Activated CD8-positive, alpha-beta memory T cell treated with anti-CD3 and anti-CD28 coated beads, Interleukin-2, amount 50 U/mL, for 48 hours (primary cell): ENCODE results near the gene UBN1.

Experiments
- DNase-seq: peaks from one replicate; pipeline ENCODE4 v3.0.0-alpha.2; 2020

UBN1 gene

DNA sequence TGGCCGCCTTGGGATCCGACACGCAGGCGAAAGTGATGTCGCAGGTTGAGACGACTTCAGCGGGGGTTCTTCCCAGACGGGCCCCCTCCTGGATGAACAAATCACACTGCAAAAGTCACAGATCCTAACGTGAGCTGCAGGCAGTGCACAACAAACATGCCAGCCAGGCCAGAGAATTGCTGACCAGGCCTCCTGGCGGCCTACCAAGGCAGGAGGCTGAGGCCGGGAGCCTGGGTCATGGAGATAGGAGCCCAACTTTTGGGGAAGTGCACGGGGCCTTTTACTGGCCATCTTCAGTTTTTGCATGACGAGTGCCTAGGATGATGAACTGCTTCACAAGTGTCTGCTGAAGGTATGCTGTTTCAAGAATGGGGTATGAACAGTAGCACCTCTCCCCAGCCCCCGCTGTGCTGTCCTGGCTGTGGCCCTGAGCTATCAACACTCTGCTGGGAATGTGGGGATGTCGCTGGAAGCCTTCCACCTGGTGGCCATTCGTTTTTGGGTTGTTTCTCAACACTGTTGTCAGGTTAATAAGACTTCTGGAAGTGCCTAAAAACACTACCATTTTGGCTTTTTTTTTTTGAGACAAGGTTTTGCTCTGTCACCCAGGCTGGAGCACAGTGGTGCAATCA is 32.6 kb upstream of the UBN1 start:
- DNase-seq = no peak

DNA sequence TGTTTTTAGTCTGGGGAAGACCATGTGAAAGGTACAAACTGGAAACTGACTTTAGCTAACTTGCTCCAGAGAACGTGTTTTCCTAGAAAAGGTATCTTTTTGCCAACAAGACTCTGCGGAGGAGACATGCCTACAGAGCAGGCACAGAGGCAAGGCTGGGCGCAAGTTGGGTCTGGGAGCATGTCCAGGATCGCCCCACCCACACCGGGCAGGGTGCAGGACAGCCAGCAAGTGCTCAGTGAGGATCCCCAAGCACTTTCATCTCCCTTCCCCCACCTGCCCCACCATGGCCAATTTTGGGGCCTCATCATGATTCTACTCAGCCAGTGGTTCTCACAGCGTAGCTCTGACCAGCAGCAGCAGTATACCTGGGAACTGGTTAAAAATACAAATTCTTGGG is 26.6 kb upstream of the UBN1 start:
- DNase-seq = no peak

DNA sequence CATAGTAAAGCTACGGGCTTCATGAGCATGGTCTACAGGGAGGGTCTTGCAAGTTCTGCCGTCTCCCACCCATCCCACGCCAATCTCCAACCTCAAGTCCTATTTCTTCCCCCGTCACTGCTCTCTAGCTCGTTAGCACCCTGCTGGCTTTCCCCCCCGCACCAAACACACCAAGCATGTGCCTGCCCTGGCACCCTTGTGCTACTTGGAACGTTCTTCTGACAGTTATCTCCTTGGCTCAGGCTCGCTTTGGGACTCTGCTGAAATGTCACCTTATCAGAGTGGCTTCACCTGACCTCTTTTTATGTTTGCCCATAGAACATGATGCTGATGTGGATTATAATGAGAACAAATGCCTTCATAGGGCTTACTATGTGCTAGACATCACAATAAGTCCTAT is 22.1 kb upstream of the UBN1 start:
- no peak for DNase-seq

GRCh38 chr16:4826526-4826925 is 20.8 kb upstream of the UBN1 start:
- DNase-seq = no peak

GRCh38 chr16:4826980-4827379 is 20.3 kb upstream of the UBN1 start:
- DNase-seq = no peak

DNA sequence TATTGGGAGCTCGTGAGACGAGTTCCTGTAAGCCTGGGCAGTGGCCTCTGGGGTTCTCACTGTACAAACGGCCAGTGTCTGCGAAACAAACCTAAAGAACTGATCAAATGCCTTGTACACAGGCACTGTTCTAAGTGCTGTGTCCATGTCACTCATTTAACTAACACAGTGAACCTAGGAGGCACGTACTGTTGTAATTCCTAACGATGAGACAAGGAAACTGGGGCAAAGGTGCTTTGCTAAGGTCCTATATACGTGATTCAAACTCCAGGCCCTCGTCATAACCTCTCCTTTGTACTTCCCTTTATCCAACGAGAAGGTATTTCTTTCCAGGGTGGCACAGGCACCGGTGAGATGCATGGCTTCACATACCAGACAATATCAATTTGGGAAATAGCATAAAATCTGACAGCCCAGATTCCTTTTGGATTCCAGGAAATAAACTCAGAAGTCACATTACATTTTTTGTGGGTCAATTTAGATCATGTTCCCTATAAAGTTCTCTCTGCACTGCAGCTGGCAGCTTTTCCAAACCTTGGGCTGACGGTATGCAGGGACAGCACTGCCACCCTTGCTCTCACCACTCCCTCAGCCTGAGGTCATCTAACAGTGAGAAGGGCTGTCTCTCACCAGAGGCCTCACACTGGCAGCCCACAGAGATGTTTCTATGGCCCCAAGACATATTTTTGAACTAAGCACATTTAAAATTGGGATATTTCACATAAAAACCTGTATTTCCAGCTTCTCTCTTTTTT is 18.5 kb upstream of the UBN1 start:
- DNase-seq = no peak

GRCh38 chr16:4830408-4830807 is 16.9 kb upstream of the UBN1 start:
- DNase-seq = no peak

- no peak for DNase-seq
Measured at GRCh38 chr16:4831616-4832015, 15.7 kb upstream of the UBN1 start.

DNA sequence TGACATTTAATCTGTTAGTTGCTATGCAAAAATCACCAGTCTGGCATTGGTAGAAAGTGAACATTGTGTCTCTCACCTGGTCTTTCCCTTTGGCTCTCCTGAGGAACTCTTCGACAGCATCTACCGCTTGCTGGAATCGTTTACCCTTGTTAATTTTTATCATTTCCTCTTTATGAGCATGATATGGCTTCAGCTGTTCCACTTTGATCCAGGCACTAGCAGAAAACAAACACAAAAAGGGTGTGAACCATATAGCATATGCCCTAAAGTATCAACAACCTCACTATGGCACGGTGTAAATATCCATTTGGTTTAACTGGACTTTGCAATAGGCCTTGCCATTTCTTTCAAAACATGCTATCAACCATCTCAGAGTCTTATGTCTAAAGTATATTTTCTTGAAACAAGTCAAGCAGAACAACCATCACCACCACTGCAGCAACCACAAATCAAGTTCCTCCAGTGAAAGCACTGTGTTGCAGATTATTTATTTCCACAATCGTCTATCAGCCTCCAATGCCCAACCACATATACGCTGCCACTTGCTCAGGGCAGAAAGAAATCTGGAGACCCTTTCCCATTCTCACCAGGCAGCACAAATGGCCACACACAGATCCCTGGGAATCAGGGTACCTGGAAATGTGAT is 14.5 kb upstream of the UBN1 start:
- DNase-seq = no peak

GRCh38 chr16:4833584-4833983 is 13.7 kb upstream of the UBN1 start:
- DNase-seq = no peak

- no peak for DNase-seq
Measured at GRCh38 chr16:4836727-4837126, 10.6 kb upstream of the UBN1 start.

DNA sequence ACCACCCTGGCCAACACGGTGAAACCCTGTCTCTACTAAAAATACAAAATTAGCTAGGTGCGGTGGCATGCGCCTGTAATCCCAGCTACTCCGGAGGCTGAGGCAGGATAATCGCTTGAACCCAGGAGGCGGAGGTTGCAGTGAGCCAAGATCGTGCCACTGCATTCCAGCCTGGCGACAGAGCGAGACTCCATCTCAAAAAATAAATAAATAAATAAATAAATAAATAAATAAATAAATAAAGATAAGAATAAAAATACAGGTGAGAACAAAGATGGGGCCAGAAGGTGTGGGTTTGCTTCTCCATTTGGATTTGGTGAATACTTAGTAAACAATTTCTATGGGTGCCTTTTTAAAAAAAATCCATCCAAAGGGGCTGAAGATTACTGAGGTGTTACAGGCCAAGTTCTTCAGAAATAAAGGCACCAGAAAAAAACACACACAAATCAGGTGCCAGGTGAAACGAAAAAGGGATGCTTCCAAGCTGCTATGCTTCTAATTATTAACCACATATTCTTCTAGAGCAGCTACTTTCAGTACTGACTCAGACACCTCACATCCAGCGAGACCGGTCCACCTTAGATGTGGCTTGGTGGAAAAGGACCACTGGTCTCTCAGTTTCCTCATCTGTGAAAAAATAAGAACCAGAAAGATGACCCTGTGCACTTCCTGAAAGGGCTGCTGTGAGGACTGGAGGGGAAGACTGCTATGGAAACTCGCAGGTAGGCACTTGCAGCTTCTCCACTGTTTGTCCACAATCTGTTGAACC is 9.4 kb upstream of the UBN1 start:
- no peak for DNase-seq

- DNase-seq = no peak
Measured at GRCh38 chr16:4839942-4840341, 7.3 kb upstream of the UBN1 start.

- DNase-seq = no peak
Measured at GRCh38 chr16:4840984-4841383, 6.3 kb upstream of the UBN1 start.

DNA sequence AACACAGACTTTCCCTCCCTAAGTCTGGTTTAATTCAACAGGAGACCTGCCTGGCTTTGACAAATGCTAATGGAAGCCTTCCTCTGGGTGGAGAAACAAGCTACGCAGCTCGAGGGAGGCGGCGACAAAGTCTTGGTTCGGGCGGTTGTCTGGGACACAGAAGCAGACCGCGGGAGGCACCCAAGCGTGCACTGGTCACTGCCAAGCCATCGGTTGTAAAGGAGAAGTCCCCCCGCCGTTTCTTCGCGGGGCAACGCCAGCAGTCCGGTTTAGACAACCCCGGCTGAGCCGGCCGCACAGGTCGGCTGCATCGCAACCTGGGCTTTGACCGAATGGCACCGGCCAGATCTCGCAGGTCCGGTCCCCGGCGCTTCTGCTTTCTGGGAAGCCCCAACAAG is 779 bp upstream of the UBN1 start:
- peak; percentile 67 for DNase-seq

GRCh38 chr16:4847774-4848587 is 700 bp downstream of the UBN1 start:
- DNase-seq = peak; percentile 69

GRCh38 chr16:4850211-4850610 is 2.9 kb downstream of the UBN1 start:
- DNase-seq = no peak

DNA sequence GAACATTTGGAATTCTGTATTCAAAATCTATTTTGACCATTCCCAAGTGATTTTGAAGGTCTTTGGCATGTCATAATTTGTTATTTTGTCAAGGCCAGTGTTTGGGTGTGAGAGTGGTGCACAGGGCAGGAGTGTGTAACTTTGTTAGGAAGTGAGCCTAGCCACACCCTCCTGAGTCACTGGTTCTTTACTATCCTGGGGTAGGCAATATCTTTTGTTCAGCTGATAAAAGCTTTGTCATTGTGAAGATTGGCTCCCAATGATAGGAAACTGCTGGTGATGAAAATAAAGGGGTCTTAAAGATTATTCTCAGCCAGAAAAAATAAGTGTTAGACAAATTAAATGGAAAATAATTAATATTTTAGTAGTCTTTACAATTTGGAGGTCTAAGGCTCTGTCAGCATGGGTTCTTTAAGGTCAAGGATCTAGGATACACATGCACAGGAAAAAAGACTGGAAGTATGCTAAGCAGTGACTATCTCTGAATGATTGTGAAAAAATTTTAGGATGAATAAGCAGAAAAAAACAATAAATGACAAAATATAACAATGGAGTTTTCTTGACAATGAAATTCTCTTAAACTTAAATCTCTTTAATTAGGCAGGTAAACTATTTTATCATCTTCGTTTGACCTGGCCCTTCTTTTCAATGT is 5.1 kb downstream of the UBN1 start:
- DNase-seq = no peak

DNA sequence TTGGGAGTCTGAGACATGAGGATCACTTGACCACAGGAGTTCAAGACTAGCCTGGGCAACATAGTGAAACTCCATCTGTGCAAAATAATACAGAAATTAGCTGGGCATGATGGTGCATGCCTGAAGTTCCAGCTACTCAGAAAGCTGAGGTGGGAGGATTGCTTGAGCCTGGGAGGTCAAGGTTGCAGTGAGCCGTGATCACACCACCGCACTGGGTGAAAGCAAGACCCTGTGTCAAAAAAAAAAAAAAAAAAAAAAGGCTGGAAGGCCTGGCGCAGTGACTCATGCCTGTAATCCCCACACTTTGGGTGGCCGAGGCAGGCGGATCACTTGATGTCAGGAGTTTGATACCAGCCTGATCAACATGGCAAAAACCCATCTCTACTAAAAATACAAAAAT is 8.1 kb downstream of the UBN1 start:
- DNase-seq = no peak

GRCh38 chr16:4855804-4856203 is 8.5 kb downstream of the UBN1 start:
- DNase-seq = no peak

DNA sequence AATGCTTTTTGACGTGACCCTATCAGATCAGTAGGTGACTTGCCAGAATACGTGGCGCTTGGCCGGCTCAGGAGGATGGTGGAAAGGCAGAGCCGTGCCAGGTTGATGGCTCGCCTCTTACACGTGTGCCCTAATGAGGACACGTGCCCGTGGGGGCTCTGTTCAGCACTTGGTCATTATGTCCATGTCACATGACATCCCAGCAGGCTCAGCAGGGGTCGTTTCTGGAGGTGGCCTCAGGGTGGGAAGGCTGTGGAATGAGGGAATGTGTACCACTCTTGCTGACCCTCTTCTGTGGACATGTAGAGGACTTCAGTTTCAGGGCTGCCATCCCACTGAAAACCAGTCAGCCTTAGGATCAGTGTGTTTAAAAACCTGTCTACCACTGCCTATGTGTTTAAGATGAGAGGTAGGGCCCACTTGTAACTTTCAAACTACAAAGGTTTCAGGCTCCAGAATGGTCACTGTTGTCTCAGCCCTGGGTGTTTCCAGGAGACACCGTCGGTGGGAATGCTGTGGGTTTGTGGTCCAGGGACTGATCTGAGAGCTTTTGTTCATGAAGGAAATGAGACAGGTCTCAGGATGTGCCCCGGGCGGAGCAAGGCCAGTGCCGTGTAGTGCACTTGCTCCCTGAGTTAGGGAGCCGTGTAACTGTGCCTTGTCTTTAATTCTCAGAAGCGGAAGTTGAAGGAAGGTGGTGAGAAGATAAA is 12.1 kb downstream of the UBN1 start:
- DNase-seq = no peak

GRCh38 chr16:4859900-4860255 is 12.6 kb downstream of the UBN1 start:
- DNase-seq = no peak
